GM23338 (cell line): ENCODE data around the gene MYO18B. TPM values are rescaled to one million over a fixed set of nuclear protein-coding genes. Genes with fewer than 3 reads are reported as not detected.

Experiments
- ATAC-seq: fragments of 200-7000 bp; cut with Tn5 transposase; 3 replicates; pipeline ENCODE4 v1.9.1; 2020
- DNase-seq: peaks from one replicate; pipeline ENCODE4 v3.0.0-alpha.2; 2015; ENCODE audit warnings: low spot score
- H2AFZ ChIP-seq: fragments of 200-600 bp; sonication (generic); 2 replicates; pipeline ENCODE4 v1.8.0; 2016; ENCODE audit warnings: antibody characterized with exemption, mild to moderate bottlenecking, moderate library complexity
- H3F3A ChIP-seq: fragments of 200-600 bp; sonication (generic); replicated peaks from 2 replicates; pipeline ENCODE4 v1.8.0; 2017; ENCODE audit warnings: antibody characterized with exemption, mixed run types, low read depth
- H3K27ac ChIP-seq: fragments of 200-600 bp; sonication (generic); 2 replicates; pipeline ENCODE4 v1.6.1; 2016; ENCODE audit warnings: low read depth
- H3K27me3 ChIP-seq: fragments of 200-600 bp; sonication (generic); 2 replicates; pipeline ENCODE4 v1.8.0; 2016; ENCODE audit warnings: mild to moderate bottlenecking, mixed run types, moderate library complexity; ENCODE audit not compliant: insufficient read depth
- H3K36me3 ChIP-seq: fragments of 200-600 bp; sonication (generic); 2 replicates; pipeline ENCODE4 v1.8.0; 2016; ENCODE audit warnings: mild to moderate bottlenecking; ENCODE audit not compliant: insufficient read depth
- H3K4me1 ChIP-seq: fragments of 200-600 bp; sonication (generic); 2 replicates; pipeline ENCODE4 v1.8.0; 2016; ENCODE audit warnings: mild to moderate bottlenecking, moderate library complexity; ENCODE audit not compliant: insufficient read depth
- H3K4me2 ChIP-seq: fragments of 200-600 bp; sonication (generic); 2 replicates; pipeline ENCODE4 v1.7.1; 2017; ENCODE audit warnings: mixed run types
- H3K4me3 ChIP-seq: fragments of 200-600 bp; sonication (generic); 2 replicates; pipeline ENCODE4 v1.6.1; 2016; ENCODE audit warnings: mixed run types
- H3K79me2 ChIP-seq: fragments of 200-600 bp; sonication (generic); replicated peaks from 2 replicates; pipeline ENCODE4 v1.8.0; 2017; ENCODE audit warnings: mild to moderate bottlenecking; ENCODE audit not compliant: insufficient read depth
- H3K9me2 ChIP-seq: fragments of 200-600 bp; sonication (generic); 2 replicates; pipeline ENCODE4 v1.8.0; 2017; ENCODE audit not compliant: insufficient read depth
- H4K20me1 ChIP-seq: fragments of 200-600 bp; sonication (generic); replicated peaks from 2 replicates; pipeline ENCODE4 v1.8.0; 2017; ENCODE audit warnings: mild to moderate bottlenecking; ENCODE audit not compliant: insufficient read depth
- H3K27ac Mint-ChIP-seq: 2 replicates; pipeline ENCODE4 v1.8.0; 2020; ENCODE audit warnings: inconsistent platforms, mild to moderate bottlenecking, moderate library complexity, mixed read lengths
- H3K27me3 Mint-ChIP-seq: 3 replicates; pipeline ENCODE4 v1.8.0; 2022; ENCODE audit warnings: low read depth, mild to moderate bottlenecking, moderate library complexity, mixed read lengths, inconsistent platforms; ENCODE audit not compliant: insufficient read depth, poor library complexity
- H3K36me3 Mint-ChIP-seq: 3 replicates; pipeline ENCODE4 v1.8.0; 2021; ENCODE audit warnings: low read depth, mild to moderate bottlenecking, inconsistent platforms, moderate library complexity, mixed read lengths
- H3K4me1 Mint-ChIP-seq: 3 replicates; pipeline ENCODE4 v1.8.0; 2020; ENCODE audit warnings: mild to moderate bottlenecking, inconsistent platforms, mixed read lengths
- H3K4me3 Mint-ChIP-seq: 3 replicates; pipeline ENCODE4 v1.8.0; 2021; ENCODE audit warnings: moderate library complexity, mild to moderate bottlenecking, inconsistent platforms, mixed read lengths
- H3K9me3 Mint-ChIP-seq: 3 replicates; pipeline ENCODE4 v1.8.0; 2020; ENCODE audit warnings: moderate library complexity, mild to moderate bottlenecking, inconsistent platforms, mixed read lengths
- CREB1 ChIP-seq: fragments of 250-450 bp; sonication (Bioruptor Pico); IDR thresholded peaks from 2 replicates; pipeline ENCODE4 v1.5.0; 2020; ENCODE audit warnings: low read depth, mild to moderate bottlenecking, moderate library complexity
- NANOG ChIP-seq: IDR thresholded peaks from 2 replicates; pipeline ENCODE4 v1.6.1; 2016; ENCODE audit warnings: antibody characterized with exemption, borderline replicate concordance
- STAT1 ChIP-seq: IDR thresholded peaks from one replicate; pipeline ENCODE4 v1.6.1; 2016; ENCODE audit warnings: antibody characterized with exemption; ENCODE audit not compliant: unreplicated experiment
- ZNF114 ChIP-seq: fragments of 250-450 bp; sonication (Bioruptor Pico); IDR thresholded peaks from 2 replicates; pipeline ENCODE4 v1.5.0; 2020; ENCODE audit warnings: mild to moderate bottlenecking, moderate library complexity
- ZNF331 ChIP-seq: fragments of 250-450 bp; sonication (Bioruptor Pico); IDR thresholded peaks from 2 replicates; pipeline ENCODE4 v1.5.0; 2020; ENCODE audit warnings: low read depth, mild to moderate bottlenecking, moderate library complexity
- ZNF462 ChIP-seq: fragments of 250-450 bp; sonication (Bioruptor Pico); IDR thresholded peaks from 2 replicates; pipeline ENCODE4 v1.5.0; 2020; ENCODE audit warnings: mild to moderate bottlenecking, moderate library complexity
- polyA plus RNA-seq: library from polyadenylated mRNA; unstranded; fragments of >200 nt; fragmentation: Nextera tagmentation; extraction: Ambion mirVana; gene quantifications from 2 replicates; pipeline ENCODE4 v1.2.1, GENCODE V29; 2016
- total RNA-seq: library from RNA; depleted of rRNA; stranded (reverse); fragments of >200 nt; shearing (Covaris generic); gene quantifications from 2 replicates; pipeline ENCODE4 v1.2.3, GENCODE V29; 2014

The MYO18B gene
- total and polyA plus RNA-seq, 2 experiments from 2014 or later, result 0.36 to 0.45 TPM

- TF ChIP-seq ZNF462 (CRISPR knock-in tag) (no peak), ZNF114 (CRISPR knock-in tag) (no peak), NANOG (no peak), ZNF331 (no peak), STAT1 (no peak), CREB1 (no peak)
These were observed 97.2 kb downstream of the MYO18B start (continued) for GRCh38 chr22:25838960-25839741.

GRCh38 chr22:25839755-25840154, 97.8 kb downstream of the MYO18B start:
- no peak for DNase-seq
- H3K4me1 Mint-ChIP-seq, result no peaks in the 10 kb centered on the region
- Histone ChIP-seq H3K27ac (no peak overlapping the region), H4K20me1 (no peaks in the 10 kb centered on the region), H3F3A (no peaks in the 10 kb centered on the region), H3K4me3 (no peak overlapping the region), H3K79me2 (no peaks in the 10 kb centered on the region), H3K9me2 (no peaks in the 10 kb centered on the region), H3K4me2 (no peak overlapping the region), H3K27me3 (no peaks in the 10 kb centered on the region), H2AFZ (no peak overlapping the region), H3K36me3 (no peaks in the 10 kb centered on the region), H3K4me1 (no peaks in the 10 kb centered on the region)
- no peak for ATAC-seq
- H3K9me3 Mint-ChIP-seq, result no peaks in the 10 kb centered on the region
- H3K36me3 Mint-ChIP-seq, result no peaks in the 10 kb centered on the region
- no peak overlapping the region for H3K4me3 Mint-ChIP-seq
- H3K27ac Mint-ChIP-seq, result no peak overlapping the region
- peaks cover 4% of the 10 kb centered on the region for H3K27me3 Mint-ChIP-seq
- no peak for TF ChIP-seq STAT1
- no peak for TF ChIP-seq ZNF331
- TF ChIP-seq ZNF114 (CRISPR knock-in tag), result no peak
